HG02943 (cell line): ENCODE measurements around the gene NKD2.
"Not testable (repeated sequence)": the region's sequence is repeated elsewhere in the genome, so short reads cannot be mapped to it uniquely, and the experiment has no call there.

ENCODE experiments used
- ATAC-seq: cut with Tn5 transposase; IDR thresholded peaks from one replicate; pipeline ENCODE4 v1.9.1; 2021; ENCODE audit warnings: mild to moderate bottlenecking, low read depth, moderate library complexity; ENCODE audit not compliant: unreplicated experiment

The NKD2 gene

DNA sequence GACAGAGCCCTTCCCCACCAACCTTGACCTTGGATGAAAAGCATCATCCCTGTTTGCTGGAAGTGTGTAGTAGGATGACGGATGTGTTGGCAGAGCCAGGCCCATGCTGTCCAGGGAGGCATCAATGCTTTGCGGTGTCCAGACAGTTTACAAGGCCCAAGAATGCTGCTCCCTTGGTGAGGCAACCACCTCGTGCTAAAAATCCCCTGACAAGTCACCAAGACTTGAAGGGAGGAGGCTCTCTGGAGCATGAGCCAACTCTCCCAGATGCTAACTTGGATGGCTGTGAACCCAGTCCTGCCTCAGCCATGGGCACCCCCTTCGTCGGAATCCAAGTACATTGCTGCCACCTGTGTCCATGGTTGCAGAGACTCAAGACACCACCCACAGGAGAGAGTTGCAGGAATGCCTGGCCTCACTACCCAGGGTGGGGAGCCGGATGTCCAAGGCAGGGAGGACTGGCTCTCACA is 9.5 kb upstream of the NKD2 start:
- ATAC-seq: no peak

DNA sequence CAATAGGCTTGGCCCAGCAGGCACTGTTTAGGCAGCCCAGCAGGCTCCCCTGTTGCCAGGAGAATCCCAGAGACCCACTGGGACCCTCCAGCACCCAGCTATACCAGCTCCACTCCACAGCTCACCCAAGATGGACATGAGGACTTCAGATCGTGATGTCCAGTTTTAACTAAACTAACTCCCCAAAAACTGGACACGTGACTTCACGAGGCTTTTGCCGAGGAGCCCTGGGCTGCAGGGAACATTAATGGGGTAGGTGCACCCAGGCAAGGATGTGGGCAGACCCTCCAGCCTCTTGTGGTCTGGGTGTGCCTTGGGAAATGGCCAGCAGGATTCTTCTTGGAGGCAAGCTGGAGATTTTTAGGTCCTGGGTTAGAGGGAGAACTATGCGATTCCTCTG is 8.9 kb upstream of the NKD2 start:
- ATAC-seq: no peak

DNA sequence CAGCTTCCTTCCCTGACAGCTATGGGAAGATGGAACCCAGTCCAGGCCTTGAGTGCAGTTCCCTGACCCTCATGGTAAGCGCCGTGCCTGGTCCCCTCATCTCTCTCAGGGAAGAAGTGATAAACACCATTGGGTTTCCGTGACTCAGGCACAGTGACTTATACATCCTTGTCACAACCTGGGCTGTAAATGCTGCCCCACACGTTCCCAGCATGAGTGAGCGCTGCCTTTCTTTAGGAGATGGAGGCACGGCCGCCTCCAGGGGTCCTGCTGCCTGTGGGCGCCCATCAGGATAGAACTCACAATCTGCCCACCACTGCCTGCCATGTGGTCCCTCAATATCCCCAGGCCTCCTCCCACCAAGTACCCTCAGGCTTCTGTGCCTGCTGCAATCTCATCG is 8.3 kb upstream of the NKD2 start:
- no peak for ATAC-seq

DNA sequence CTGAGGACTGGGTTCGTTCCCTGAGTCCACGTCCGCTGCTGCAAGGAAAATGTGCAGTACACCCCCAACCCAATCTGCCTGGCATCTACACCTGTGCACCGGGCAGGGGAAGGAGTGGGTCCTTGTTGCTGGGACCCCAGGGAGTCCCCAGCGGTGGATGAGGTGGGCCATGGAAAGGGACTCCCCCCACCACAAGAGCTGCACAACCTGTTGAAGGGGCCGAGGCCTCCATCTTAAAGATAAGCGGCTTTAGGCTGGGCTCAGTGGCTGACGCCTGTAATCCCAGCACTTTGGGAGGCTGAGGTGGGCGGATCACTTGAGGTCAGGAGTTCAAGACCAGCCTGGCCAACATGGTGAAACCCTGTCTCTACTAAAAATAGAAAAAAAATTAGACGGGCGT is 7.8 kb upstream of the NKD2 start:
- not testable (repeated sequence) for ATAC-seq

DNA sequence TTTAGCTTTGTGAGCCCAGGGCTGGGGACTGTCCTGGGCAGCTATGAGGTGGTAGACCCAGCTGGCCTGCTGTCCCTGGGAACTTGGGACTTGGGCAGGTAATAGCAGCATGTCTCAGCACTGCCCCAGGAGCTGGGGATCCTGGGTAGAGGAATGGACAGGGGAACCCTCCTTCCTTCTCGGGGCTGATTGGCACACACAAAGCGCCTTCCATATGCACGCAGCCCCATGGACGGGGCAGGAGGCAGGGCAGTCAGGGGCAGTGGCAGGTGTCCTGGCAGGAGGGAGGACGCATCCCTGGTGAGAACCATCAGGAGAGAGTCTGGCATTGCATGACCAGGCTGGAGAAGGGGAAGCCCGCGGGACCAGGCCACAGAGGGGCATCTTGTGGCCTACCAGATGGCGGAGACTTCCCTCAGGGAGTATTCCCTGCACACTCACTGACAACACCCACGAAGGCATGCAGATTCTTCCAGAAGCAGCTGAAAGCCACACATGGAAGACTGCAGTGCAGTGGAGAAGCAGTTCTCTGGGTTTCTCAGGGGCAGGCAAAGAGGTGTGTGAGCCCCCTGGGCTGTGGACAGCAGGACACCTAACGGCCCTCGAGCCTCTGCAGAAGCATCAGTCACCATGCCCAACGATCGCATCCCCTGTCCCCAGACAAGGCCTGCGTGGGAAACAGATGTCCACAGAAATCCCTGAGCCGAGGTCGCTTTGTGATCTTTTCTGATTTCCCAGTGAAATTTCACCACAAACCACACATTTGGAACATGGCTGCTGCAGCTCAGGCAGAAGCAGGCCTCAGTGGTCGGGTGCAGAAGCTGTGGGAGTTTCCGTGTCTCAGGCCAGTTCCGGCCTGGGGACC is 7.0 kb upstream of the NKD2 start:
- no peak for ATAC-seq

DNA sequence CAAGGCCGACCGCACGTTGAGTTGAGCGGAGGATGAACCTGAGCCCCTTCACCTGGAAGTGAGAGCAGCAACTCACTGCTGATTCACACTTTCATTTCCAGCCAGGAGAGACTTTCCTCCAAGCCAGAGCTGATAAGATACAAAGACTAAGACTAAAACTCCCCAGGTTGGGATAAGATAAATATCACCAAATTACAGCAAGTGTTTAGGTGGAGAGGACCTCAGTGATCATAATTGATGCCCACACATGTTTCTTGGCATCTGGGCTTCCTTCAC is 6.4 kb upstream of the NKD2 start:
- ATAC-seq: no peak

DNA sequence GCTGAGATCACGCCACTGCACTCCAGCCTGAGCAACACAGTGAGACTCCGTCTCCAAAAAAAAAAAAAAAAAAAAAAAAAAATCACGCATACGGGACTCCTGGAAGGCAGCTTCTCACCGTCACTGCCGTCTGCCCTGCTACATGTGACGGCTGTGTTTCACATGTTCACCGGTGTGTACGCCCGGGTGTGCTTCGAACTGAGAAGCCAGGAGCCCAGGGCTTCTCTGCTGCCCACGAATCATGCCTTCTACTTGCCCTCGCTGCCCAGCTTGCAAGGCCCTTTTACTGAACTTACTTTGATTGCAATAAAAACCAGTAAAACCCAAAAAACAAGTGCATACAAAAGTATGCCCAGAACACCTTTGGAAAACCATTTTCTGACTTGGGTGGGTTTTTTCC is 5.8 kb upstream of the NKD2 start:
- ATAC-seq: no peak

DNA sequence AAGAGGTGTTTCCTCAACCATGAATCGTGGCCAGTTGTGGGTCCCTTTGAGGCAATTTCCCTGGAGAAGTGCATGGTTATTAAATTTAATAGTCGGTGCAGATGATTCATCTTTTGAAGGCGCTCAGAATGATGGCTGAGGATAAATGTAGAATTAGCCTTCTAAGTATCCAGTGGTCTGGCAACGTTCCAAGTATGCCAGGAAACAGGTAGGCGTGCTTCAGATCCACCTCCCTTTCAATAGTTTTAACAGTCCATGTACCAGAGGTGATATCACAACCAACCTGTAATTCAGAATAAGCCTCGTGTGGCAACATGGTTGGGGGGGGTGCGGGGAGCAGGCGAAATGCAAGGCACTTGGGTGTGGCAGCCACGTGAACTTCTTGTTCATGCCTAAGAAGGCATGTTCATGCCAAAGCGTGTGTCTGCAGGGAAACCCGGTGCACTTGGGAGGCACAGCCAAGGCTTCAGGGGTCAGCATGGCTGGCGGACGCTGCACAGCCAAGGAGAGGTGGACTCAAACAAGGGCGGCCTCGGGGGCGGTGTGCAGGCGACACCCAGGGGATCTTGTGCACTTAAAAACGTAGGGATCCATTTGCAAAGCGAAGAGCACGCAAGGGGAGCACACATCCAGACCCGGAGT is 5.2 kb upstream of the NKD2 start:
- ATAC-seq: no peak

DNA sequence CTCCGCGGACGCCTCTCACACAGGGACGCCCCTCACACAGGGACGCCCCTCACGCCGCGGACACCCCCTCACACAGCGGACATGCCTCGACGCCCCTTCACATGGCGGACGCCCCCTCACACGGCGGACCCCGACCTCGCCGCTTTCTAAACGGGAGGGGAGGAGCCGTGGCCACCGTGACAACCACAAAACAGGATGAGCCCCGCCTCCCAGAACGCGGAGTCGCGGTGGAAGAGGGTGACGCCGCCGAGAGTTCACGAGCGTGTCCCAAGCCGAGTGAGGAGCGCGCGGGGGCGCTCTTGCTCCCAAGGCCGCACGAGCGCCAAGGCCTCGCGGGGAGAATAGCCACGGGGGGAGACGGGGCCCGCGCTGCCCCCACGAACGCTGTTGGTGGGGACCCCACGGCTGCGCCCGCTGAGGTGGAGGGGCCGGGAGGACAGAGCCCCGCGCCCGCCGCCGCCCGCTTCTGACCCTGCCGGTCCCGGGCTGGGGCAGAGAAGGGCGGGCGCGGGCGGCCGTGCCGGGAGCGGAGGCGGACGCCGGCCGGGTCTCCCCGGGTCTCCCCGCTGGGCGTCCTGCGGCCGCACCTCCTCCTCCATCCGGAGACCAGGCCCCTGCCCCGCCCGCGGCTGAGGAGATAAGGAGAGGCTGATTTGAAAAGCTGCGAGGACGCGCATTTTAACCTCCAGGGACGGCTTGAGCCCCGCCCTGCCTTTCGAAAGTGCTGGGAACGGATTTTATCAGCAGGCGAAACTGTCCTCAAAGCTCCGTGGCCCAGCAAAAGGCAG is 3.9 kb upstream of the NKD2 start:
- no peak for ATAC-seq

DNA sequence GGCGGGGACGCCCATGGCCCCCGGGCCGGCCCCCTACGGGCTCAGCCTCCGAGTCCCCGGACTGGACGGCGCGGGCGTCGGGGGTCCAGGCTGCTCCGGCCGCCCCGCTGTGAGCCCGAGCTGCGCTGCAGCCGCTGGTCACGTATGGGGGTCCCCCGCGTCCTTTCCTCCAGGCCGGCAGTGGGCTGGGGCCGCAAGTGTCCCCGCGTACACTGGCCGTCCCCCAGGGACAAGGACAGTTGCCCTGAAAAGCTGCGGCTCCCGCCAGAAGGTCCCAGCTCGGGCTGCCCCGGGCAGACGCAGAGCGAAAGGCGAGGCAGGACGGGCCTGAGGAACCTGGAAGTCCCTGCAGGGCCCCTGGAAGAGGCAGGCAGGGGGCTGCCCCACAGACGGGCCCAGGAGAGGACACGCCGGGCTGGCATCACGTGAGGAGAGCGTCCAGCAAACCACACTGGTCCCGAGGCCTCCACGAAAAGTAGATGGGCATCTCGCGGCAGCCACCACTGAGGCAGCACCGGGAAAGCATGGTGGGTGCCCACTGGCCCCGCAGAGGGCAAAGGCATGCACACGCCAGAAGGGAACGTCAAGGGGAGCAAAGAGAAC is 3.3 kb upstream of the NKD2 start:
- ATAC-seq: no peak

DNA sequence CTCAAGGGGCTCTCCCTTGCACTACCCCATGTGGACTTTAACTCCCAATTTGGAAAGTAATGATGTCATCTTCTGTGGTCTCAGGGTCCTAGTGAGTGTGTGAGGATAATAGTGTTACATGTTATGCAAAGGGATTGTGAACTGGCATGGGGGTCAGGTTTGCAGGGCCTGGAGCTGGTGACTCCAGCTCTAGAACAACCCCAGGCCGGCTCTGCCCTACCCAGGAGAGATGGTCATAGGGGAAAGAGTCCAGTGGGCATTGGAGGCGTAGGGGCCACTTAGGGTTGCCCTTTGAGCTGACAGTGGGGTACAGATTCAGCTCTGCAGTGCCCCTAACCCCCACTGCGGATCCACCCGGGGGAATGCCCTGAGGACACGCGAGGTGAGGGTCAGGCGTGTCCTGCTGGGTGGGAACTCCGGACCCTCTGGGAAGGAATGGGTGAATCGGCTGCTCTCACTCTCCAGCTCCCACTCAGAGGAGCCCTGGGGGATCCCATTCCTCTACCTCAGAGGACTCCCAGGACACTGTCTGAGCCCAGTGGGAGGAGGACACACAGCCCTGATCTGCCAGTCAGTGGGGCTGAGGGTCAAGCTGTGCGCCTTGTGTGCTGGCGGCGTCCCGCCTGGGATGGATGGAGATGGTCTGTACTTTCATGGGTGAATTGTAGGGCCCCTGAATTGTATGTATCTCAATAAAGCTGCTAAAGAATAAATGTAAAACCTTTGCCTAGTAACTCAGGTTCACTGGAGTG is 2.5 kb upstream of the NKD2 start:
- no peak for ATAC-seq

DNA sequence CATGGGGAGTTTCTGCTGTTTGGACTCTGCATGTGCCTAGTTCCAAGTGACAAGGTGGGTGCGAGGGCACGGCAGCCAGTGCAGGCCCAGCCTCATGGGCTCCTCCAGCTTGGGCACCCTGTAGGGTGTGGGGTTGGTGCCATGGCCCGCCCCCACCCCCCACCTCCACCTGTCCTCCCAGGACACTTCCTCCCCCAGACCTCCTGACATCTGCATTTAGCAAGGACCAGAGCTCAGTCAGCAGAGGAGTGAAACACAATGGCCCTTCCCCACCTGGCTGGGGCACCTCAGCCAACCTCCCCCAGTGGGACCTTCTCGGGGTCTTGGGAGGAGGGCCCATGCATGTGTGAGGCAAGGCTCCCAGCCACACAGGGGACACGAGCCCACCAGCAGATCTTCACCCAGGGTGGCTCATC is 1.9 kb upstream of the NKD2 start:
- ATAC-seq: no peak

DNA sequence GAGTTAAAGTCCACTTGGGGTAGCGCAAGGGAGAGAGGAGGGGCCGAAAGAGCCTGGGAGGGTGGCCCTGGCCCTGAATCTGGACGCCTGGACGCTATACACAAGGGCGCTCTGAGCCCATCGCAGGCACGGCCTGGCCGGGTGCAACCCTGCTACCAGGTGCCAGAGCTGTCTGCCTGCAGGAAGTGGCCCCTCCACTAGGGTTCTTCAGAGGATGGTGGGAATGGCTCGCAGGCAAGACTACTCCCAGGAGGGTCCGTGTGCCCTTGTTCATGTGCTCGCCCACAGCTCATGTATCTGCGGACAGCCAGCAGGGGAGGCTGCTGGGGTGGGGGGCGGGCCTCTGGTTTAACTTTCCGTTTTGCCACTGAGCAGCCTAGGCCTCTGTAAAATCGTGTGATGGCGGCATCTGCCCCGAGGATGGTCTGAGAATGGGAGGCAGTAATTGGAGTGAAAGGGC is 1.4 kb upstream of the NKD2 start:
- no peak for ATAC-seq

DNA sequence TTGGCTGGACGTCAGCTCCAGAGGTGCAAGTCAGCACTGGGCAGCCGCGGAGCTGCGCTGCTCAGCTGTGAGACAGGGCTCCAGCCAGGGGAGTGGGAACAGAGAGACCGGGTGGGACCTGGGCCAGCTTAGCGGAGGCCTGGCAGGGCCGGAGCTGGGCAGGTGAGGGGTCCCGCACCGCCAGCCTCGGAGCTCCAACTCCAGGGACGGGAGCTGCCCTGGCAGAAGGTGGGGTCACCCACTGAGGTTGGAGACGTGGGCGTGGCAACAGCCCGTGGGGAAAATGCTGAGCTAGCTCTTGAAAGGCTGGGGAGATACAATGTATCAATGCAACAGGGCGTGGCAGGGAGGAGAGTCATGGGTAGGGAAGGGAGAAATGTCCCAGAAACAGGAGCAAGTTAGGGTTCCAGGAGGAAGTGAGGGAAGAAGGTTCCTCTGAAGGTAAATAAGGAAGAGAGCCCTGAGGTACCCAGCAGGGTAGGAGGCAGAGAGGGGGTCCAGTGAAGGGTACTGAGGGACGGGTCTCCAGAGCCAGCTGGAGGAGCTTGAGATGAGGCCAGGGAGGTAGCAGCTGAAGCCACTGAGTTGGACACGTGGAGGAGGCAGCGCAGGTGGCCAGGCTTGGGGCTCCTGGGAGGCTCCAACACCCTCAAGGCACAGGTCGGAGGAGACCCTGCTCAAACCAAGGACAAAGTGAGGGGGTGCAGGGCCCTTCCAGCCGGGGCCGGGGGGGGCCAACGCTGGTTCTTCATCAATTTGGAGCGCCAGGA is 736 bp upstream of the NKD2 start:
- no peak for ATAC-seq

DNA sequence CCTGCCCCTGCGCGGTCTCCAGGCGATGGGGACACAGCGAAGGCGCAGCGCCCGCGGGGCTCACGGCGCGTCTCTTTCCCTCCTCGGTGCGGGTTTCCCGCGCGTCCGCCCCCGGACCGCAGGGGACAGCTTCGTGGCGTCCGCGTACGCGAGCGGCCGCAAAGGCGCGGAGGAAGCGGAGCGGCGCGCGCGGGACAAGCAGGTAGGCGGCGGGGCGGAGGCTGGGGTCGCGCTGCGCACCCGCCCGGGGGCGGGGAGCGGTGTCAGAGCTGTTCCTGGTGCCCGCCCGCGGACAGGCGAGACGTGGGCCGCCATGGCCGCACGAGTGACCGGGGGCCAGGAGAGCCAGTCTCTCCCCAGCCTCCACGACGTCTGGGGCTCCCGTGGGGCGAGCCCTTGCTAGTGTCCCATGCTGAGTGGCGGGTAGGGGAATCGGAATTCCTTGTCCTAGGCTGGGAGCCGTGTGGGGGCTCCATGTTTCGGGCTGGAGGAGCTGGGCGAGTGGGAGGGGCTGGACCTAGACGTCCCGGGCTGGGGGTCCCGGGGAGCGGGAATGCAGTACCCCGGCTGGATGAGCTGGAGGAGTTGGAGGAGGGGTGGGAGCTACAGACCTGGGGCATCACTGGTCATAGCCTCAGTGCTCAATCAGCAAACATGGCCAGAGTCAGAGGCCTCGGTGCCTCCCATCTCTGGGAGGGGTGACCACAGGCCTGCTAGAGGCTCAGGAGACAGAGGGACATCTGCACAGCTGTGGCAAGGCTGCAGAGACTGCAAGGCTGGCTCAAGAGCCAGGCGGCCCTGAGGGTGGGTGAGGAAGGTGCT is 968 bp downstream of the NKD2 start:
- no peak for ATAC-seq

DNA sequence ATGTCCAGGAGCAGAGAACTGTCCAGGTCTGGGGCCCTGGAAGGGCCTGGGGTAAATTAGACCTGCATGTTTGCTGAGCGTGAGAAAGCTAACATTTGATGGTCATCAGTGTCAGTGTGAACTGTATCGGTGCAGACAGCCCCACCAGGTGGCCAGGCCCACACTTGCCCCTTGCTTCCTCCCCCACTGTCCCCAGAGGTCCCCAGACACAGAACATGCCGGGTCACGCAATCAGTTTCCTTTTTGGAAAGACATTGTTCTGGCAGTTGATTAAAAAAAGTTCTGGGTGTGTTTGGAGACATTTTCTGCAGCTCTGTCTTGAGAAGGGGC is 1.5 kb downstream of the NKD2 start:
- no peak for ATAC-seq

DNA sequence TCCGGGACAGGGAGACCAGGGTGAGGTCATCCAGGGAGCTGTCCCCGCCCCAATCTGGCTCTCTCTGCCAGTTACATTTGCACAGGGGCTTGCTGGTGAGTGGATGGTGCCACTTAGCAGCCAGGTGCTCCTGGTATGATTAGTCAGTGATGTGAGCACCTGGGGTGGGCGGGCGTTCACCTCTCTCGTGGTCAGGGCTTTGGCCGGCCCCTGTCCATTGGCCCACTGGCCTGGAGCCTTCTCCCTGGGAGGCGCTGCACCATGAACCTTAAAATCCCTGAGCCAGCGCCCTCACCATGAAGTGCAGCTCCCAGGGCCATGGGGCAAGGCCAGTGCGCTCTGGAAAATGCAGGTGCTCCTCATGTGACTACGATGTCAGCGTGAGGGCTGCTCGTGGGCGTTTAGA is 2.0 kb downstream of the NKD2 start:
- ATAC-seq: no peak

DNA sequence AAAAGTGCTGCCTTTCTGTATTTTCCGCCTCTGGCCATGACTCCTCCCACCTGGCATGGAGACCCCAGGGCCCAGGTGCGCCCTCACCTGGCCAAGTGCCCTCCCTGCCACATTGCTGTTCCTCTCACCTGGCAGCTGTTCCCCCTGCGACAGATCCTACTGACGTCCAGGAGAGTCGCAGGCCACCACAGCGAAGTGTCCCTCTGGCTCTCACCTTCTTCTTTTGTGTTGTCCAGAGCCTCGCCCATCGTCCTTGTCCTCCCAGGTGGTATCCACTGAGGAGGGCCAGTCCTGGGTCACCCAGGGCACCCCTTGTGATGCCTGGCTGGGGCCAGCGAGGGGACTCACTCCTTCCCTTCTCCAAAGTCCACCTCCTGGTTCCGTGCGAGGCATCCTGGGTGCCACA is 2.6 kb downstream of the NKD2 start:
- no peak for ATAC-seq

DNA sequence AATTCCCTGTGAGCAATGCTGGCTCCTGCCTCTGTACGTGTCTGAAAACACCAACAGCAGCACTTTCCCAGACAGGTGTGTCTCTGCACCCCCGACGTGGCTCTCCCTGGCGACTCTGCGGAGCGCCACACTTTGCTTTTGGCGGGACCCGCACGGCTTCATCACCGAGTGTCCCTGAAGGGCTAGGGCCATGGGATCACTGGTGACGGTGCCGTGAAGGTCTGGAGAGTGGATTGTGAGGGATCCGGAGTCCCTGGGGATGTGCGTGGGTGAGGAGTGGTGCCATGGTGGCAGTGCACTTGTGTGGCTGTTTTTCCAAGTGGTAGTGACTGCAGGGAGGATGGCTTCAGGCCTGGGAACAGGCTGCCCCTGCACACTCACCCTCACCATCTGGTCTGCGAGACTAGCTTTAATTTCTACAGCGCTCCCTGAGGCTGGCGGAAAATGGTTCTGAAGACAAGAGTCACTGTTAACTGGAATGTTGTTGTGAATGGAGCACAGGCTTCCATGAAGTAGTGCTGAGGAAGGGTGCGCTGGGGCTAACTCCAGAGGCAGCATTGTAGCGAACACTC is 3.2 kb downstream of the NKD2 start:
- no peak for ATAC-seq
